ENCODE results near the gene RBBP9.

- TF ChIP-seq SIRT6 (IDR thresholded peaks at IDR 0.05; ENCODE audit: low read depth, low read length), result no peak
- TF ChIP-seq CREB5 (CRISPR knock-in tag; IDR thresholded peaks at IDR 0.05), result no peak
- TF ChIP-seq HNRNPUL1 (IDR thresholded peaks at IDR 0.05; ENCODE audit: low read length), result no peak
- no peak for TF ChIP-seq CEBPB (tag; IDR thresholded peaks at IDR 0.05)
- TF ChIP-seq E2F4 (CRISPR knock-in tag; IDR thresholded peaks at IDR 0.05; ENCODE audit: low read depth), result no peak
- no peak for TF ChIP-seq MIER1 (IDR thresholded peaks at IDR 0.05; ENCODE audit: low read depth)
- no peak for TF ChIP-seq MLX (CRISPR knock-in tag; conservative IDR thresholded peaks at IDR 0.05)
- TF ChIP-seq CTCF (IDR thresholded peaks at IDR 0.05 in 2 of 3, conservative IDR thresholded peaks at IDR 0.05 in 1 of 3; ENCODE audit: insufficient read depth in 2 of 3, low read depth in 1 of 3, low read length in 3 of 3), result no peak
- TF ChIP-seq HMGXB4 (CRISPR knock-in tag; IDR thresholded peaks at IDR 0.05), result no peak
- no peak for TF ChIP-seq ZNF511 (CRISPR knock-in tag; IDR thresholded peaks at IDR 0.05)
- TF ChIP-seq ZFP36 (IDR thresholded peaks at IDR 0.05; ENCODE audit: low read depth, low read length, partially characterized antibody), result no peak
- no peak for TF ChIP-seq MTA1 (IDR thresholded peaks at IDR 0.05; ENCODE audit: borderline replicate concordance)
- no peak for TF ChIP-seq CREB1 (IDR thresholded peaks at IDR 0.05)
- no peak for TF ChIP-seq CREB1 (CRISPR knock-in tag; IDR thresholded peaks at IDR 0.05)
- no peak for TF ChIP-seq ZNF354B (CRISPR knock-in tag; IDR thresholded peaks at IDR 0.05)
Measured at GRCh38 chr20:18488301-18488700, 8.7 kb downstream of the RBBP9 start.

Measured in K562 (cell line).